Measurements from ENCODE around the gene CPLX1.
A peak's percentile ranks its signal among the peaks of the same experiment; 100 is the strongest.
"Not testable (repeated sequence)": the region's sequence is repeated elsewhere in the genome, so short reads cannot be mapped to it uniquely, and the experiment has no call there.

The CPLX1 gene

GRCh38 chr4:818106-818921 is 7.6 kb downstream of the CPLX1 start:
- no peak for DNase-seq

- DNase-seq = no peak
Observed at GRCh38 chr4:815464-816146, 10.3 kb downstream of the CPLX1 start.

- DNase-seq = no peak
Observed at GRCh38 chr4:814312-814850, 11.5 kb downstream of the CPLX1 start.

GRCh38 chr4:813900-814299 is 12.0 kb downstream of the CPLX1 start:
- DNase-seq = no peak

- no peak for DNase-seq
Observed at GRCh38 chr4:808860-809570, 16.9 kb downstream of the CPLX1 start.

- DNase-seq = no peak
Observed at GRCh38 chr4:807792-808191, 18.1 kb downstream of the CPLX1 start.

GRCh38 chr4:806979-807378 is 18.9 kb downstream of the CPLX1 start:
- DNase-seq = not testable (repeated sequence)

GRCh38 chr4:804804-805203 is 21.1 kb downstream of the CPLX1 start:
- no peak for DNase-seq

- no peak for DNase-seq
Observed at GRCh38 chr4:803884-804283, 22.0 kb downstream of the CPLX1 start.

GRCh38 chr4:801436-802124 is 24.3 kb downstream of the CPLX1 start:
- DNase-seq = no peak

- no peak for DNase-seq
Observed at GRCh38 chr4:797066-797465, 28.9 kb downstream of the CPLX1 start.

- no peak for DNase-seq
Observed at GRCh38 chr4:796206-796605, 29.7 kb downstream of the CPLX1 start.

GRCh38 chr4:795726-796119 is 30.2 kb downstream of the CPLX1 start:
- no peak for DNase-seq

GRCh38 chr4:794900-795725 is 30.8 kb downstream of the CPLX1 start:
- DNase-seq = no peak

GRCh38 chr4:793941-794621 is 31.8 kb downstream of the CPLX1 start:
- DNase-seq = no peak

GRCh38 chr4:793093-793861 is 32.7 kb downstream of the CPLX1 start:
- DNase-seq = no peak

GRCh38 chr4:792626-793092 is 33.3 kb downstream of the CPLX1 start:
- peak; percentile 34 for DNase-seq

- peak; percentile 62 for DNase-seq
Observed at GRCh38 chr4:791898-792625, 33.9 kb downstream of the CPLX1 start.

GRCh38 chr4:791252-791897 is 34.6 kb downstream of the CPLX1 start:
- no peak for DNase-seq
